RWPE2 (cell line): ENCODE data around the gene GABPB1.

Experiments used
- ATAC-seq: fragments of 200-7000 bp; cut with Tn5 transposase; 3 replicates; pipeline ENCODE4 v1.9.1; 2021; ENCODE audit warnings: low read depth
- DNase-seq: peaks from one replicate; pipeline ENCODE4 v3.0.0-alpha.2; 2020; ENCODE audit warnings: low spot score
- H3K27ac ChIP-seq: fragments of 450-650 bp; 2 replicates; pipeline ENCODE4 v1.5.1; 2017; ENCODE audit warnings: mild to moderate bottlenecking; ENCODE audit not compliant: poor library complexity, severe bottlenecking
- H3K27me3 ChIP-seq: fragments of 250-450 bp; sonication (Bioruptor Pico); 2 replicates; pipeline ENCODE4 v1.5.1; 2021; ENCODE audit warnings: mild to moderate bottlenecking, moderate library complexity; ENCODE audit not compliant: insufficient read depth, poor library complexity, severe bottlenecking
- H3K36me3 ChIP-seq: fragments of 250-450 bp; sonication (Bioruptor Pico); 2 replicates; pipeline ENCODE4 v1.5.1; 2020; ENCODE audit warnings: low read depth, mild to moderate bottlenecking, moderate library complexity
- H3K4me1 ChIP-seq: fragments of 250-450 bp; sonication (Bioruptor Pico); 2 replicates; pipeline ENCODE4 v1.5.1; 2021; ENCODE audit warnings: mild to moderate bottlenecking, moderate library complexity; ENCODE audit not compliant: insufficient read depth, poor library complexity, severe bottlenecking
- H3K4me3 ChIP-seq: fragments of 250-450 bp; sonication (Bioruptor Pico); 2 replicates; pipeline ENCODE4 v1.5.1; 2021; ENCODE audit warnings: mild to moderate bottlenecking, moderate library complexity; ENCODE audit not compliant: severe bottlenecking
- H3K9me3 ChIP-seq: fragments of 250-450 bp; sonication (Bioruptor Pico); 2 replicates; pipeline ENCODE4 v1.5.1; 2021; ENCODE audit warnings: mild to moderate bottlenecking, moderate library complexity; ENCODE audit not compliant: severe bottlenecking
- TF ChIP-seq, protein P1 (sequence below): fragments of 450-650 bp; IDR thresholded peaks from one replicate; pipeline ENCODE4 v1.5.1; 2017; ENCODE audit warnings: mild to moderate bottlenecking, moderate library complexity; ENCODE audit not compliant: poor library complexity, severe bottlenecking

Gene GABPB1

DNA sequence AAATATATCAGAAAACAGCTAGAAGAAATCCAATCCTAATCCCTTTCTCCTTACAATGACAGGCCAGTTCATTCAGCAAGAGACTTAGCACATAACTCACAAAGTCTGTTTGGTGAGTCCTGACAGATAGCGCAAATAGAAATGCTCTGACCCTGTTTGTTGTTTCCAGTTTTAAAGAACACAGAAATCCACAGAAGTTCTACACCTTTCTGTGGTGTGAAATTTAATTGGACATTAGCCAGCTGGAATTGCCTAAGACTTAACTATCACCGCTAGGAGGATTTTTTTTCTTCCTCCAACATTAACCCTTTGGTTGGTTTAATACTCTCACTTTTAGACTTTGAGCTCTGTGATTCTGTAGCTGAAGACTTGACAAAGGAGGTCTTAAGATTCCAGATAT, 120.2 kb downstream of the GABPB1 start:
- H3K4me1 ChIP-seq: no peaks in the 10 kb centered on the region
- DNase-seq (no peak), ATAC-seq (no peak)
- H3K4me3 ChIP-seq: no peak overlapping the region
- H3K36me3 ChIP-seq: no peaks in the 10 kb centered on the region
- TF ChIP-seq, protein P1, sequence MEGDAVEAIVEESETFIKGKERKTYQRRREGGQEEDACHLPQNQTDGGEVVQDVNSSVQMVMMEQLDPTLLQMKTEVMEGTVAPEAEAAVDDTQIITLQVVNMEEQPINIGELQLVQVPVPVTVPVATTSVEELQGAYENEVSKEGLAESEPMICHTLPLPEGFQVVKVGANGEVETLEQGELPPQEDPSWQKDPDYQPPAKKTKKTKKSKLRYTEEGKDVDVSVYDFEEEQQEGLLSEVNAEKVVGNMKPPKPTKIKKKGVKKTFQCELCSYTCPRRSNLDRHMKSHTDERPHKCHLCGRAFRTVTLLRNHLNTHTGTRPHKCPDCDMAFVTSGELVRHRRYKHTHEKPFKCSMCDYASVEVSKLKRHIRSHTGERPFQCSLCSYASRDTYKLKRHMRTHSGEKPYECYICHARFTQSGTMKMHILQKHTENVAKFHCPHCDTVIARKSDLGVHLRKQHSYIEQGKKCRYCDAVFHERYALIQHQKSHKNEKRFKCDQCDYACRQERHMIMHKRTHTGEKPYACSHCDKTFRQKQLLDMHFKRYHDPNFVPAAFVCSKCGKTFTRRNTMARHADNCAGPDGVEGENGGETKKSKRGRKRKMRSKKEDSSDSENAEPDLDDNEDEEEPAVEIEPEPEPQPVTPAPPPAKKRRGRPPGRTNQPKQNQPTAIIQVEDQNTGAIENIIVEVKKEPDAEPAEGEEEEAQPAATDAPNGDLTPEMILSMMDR: no peak
- H3K27me3 ChIP-seq: no peaks in the 10 kb centered on the region
- no peak overlapping the region for H3K27ac ChIP-seq
- H3K9me3 ChIP-seq: no peaks in the 10 kb centered on the region

DNA sequence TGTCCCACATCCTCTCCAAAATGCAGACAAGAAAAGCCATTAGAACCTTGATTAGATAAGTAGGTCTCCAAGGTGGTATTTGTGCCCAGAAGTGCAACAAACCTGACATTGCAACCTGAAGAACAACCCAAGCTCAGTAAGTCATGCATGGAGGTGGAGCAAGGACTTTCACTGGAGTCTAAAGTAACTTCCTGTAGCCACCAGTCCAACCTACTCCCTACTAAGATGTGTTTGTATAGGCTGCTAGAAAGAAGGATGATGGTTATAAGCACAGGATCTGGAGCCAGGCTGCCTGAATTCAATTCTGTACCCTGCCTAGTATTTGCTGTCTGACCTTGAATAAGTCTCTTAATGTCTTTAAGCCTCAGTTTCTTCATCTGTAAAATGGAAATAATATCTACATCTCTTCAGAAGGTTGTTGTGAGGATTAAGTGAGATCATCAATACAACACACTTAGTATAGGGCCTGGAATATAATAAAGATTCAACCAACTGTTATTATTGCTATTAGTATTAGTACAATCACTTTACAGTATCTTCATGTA, 121.7 kb downstream of the GABPB1 start:
- no peak overlapping the region for H3K4me3 ChIP-seq
- H3K4me1 ChIP-seq: no peaks in the 10 kb centered on the region
- TF ChIP-seq, protein P1: no peak
- no peak overlapping the region for H3K27ac ChIP-seq
- ATAC-seq (no peak), DNase-seq (no peak)
- H3K36me3 ChIP-seq: no peaks in the 10 kb centered on the region
- no peaks in the 10 kb centered on the region for H3K9me3 ChIP-seq
- H3K27me3 ChIP-seq: no peaks in the 10 kb centered on the region

DNA sequence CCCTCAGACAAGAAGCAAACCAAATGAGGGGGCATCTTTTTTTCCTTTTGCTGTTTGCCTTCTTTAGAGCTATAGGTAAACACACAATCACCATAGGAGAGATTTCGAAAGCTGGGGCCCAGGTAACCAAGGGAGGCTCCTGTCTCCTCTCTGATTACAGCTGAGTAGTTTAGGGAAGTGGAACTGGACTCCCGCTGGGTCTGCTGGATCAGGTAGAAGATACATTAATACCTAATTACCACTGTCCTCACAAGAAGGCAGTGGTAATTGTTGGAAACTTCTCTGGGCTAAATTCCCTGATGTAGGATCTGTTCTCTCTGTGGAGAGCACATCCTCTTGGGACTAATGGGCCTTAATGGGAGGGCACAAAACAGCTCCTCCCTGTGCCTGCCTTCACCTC, 122.2 kb downstream of the GABPB1 start:
- no peaks in the 10 kb centered on the region for H3K27me3 ChIP-seq
- no peaks in the 10 kb centered on the region for H3K36me3 ChIP-seq
- no peaks in the 10 kb centered on the region for H3K4me1 ChIP-seq
- TF ChIP-seq, protein P1: no peak
- ATAC-seq (no peak), DNase-seq (no peak)
- no peaks in the 10 kb centered on the region for H3K9me3 ChIP-seq
- no peak overlapping the region for H3K4me3 ChIP-seq
- no peak overlapping the region for H3K27ac ChIP-seq

DNA sequence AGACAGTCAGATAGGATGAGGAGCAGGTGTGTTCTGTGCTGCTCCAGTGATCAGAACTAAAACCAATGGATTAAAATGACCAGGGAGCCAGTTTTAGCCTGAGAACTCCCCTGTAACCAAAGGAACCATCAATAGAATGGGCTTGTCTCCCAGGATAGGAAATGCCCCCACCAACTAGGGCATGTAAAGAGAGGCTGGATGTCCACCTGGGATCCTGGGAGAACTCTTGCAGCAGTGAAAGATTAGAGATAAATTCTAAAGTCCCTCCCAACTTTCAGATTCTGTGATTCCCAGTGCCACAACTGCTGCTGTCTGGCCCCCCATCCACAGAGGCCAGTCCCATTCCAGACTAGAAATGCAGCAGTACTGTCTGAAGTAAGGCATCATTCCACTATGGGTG, 123.2 kb downstream of the GABPB1 start:
- no peaks in the 10 kb centered on the region for H3K4me1 ChIP-seq
- no peaks in the 10 kb centered on the region for H3K27me3 ChIP-seq
- no peaks in the 10 kb centered on the region for H3K9me3 ChIP-seq
- no peak for ATAC-seq
- no peak overlapping the region for H3K27ac ChIP-seq
- no peak for DNase-seq
- H3K4me3 ChIP-seq: no peak overlapping the region
- H3K36me3 ChIP-seq: no peaks in the 10 kb centered on the region
- TF ChIP-seq, protein P1: no peak

DNA sequence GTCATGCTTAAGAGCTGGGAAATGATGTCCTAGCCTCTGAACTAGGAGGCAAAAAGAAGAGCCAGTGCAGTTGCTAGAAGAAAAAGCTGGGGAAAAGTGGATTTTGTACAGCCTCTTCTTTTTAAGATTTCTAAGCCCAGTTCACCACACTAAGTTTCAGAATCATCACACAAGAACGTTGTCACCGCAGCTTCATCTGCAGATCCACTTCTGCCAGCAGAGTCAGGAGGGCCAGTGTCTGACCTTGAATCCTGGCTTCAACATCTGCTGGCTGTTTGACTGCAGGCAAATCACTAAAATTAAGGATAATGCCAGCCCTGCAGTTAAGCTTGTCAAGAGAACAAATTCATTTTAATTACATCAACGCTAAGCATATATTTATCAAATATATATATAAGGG, 125.7 kb downstream of the GABPB1 start:
- Histone ChIP-seq H3K4me3 (no peak overlapping the region), H3K27ac (no peak overlapping the region), H3K9me3 (no peaks in the 10 kb centered on the region), H3K4me1 (no peaks in the 10 kb centered on the region), H3K36me3 (no peaks in the 10 kb centered on the region), H3K27me3 (no peaks in the 10 kb centered on the region)
- ATAC-seq (no peak), DNase-seq (no peak)
- TF ChIP-seq, protein P1: no peak
